NB4 (cell line): Measurements from ENCODE around the gene PABPC3.

Experiments
- CTCF ChIP-seq: IDR thresholded peaks from one replicate; pipeline ENCODE4 v1.5.1; 2012; ENCODE audit warnings: low read depth, low read length
- MYC ChIP-seq: IDR thresholded peaks from 2 replicates; pipeline ENCODE4 v1.6.1; 2011; ENCODE audit warnings: low read depth, low read length
- POLR2A ChIP-seq: IDR thresholded peaks from 2 replicates; pipeline ENCODE4 v1.6.1; 2011; ENCODE audit warnings: mild to moderate bottlenecking; ENCODE audit not compliant: insufficient read length; ENCODE audit errors: extremely low read depth
- TF ChIP-seq, protein P1 (sequence below): IDR thresholded peaks from 2 replicates; pipeline ENCODE4 v1.6.1; 2011; ENCODE audit warnings: low read depth, low read length

DNA sequence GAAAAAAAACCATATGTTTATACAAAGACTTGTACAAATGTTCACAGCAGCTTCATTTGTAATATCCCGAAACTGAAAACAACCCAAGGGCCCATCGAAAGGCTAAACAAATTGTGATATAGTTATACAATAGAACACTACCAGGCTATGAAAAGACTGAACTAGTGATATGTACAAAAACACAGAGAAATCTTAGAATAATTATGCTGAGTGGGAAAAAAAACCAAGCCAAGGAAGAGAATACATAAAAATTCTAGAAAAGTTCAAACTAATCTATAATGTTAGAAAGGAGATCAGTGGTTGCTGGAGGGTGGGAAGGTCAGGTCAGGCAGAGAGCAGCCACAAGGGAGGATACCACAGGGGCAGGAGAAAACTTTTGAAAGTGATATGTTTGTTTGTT is 7.8 kb downstream of the PABPC3 start:
- TF ChIP-seq CTCF (no peak), POLR2A (no peak), MYC (no peak)
- TF ChIP-seq, protein P1, sequence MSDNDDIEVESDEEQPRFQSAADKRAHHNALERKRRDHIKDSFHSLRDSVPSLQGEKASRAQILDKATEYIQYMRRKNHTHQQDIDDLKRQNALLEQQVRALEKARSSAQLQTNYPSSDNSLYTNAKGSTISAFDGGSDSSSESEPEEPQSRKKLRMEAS: no peak
